HG03159 (cell line): Measurements from ENCODE around the gene DUSP16.

Experiments used
- ATAC-seq: cut with Tn5 transposase; IDR thresholded peaks from one replicate; pipeline ENCODE4 v1.9.1; 2021; ENCODE audit warnings: mild to moderate bottlenecking, moderate library complexity; ENCODE audit not compliant: unreplicated experiment

DUSP16 gene

DNA sequence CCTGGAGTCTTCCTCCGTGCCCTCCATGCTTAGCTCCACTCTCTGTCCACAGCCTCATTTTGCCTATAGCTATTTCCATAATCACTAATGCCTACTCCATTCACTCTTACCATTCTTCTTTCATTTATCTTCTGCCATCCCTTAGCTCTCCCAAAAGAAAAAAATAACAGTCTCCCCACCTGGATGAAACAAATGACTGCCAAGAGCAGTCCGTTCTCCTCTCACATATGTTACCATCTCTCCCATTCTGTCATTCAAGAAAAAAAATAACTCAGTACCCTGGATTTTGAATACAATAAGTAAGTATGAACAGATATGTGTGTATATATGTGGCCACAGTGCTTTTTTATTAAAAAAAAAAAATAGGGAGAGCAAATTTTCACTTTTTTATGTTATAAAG, 13.2 kb downstream of the DUSP16 start:
- no peak for ATAC-seq

GRCh38 chr12:12548713-12549112, 13.9 kb downstream of the DUSP16 start:
- ATAC-seq, result no peak

DNA sequence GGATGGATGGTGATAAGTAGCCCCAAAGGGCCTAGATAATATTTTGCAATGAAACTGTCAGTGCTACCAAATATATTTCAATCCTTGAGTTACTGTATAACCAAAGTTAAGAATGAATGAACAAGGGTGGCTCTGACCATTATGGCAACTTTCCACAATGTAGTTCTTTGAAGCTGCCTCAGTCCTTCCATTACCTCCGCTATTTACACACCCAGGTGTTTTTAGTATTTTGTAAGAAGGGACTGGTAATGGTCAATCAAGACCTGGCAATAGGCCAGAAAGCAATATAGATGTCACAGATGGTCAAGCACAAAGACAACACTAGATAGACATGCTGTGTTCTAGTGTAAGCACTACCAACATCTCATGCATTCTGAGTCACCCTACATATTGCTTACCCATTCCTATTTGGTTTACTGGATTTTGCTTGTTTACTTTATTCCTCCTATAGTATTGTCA, 16.3 kb downstream of the DUSP16 start:
- no peak for ATAC-seq

GRCh38 chr12:12543959-12544358, 18.7 kb downstream of the DUSP16 start:
- ATAC-seq, result no peak

DNA sequence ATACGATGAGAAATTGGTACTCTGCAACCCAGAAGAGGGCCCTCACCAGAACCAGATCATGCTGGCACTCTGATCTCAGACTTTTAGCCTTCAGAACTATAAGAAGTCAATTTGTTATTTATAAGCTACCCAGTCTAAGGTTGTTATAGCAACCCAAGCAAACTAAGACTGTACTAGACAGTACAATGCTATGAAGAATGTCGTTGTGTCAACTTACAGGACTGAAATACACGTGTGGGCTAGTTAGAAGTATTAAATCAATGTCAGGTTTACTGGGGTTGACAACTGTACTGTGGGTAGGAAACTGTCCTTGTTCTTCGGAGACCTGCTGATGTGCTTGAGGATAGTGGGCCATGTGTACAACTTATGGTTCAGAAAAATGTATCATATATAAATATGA, 19.7 kb downstream of the DUSP16 start:
- no peak for ATAC-seq

DNA sequence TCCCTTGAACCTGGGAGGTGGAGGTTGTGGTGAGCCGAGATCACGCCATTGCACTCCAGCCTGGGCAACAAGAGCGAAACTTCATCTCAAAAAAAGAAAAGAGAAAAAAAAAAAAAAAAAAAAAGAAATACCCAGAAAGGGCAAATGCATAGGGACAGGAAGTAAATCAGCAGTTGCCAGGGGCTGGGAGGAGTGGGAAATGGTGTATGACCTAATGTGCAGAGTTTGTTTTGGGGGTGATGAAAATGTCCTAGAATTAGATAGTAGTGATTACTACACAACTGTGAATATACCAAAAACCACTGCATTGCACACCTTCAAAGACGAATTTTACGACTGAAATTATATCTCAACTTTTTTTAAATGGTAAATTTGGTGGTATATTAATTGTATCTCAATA, 20.4 kb downstream of the DUSP16 start:
- ATAC-seq, result no peak

GRCh38 chr12:12541782-12542181, 20.9 kb downstream of the DUSP16 start:
- no peak for ATAC-seq

- no peak for ATAC-seq
Observed at GRCh38 chr12:12540261-12541013, 22.2 kb downstream of the DUSP16 start.

DNA sequence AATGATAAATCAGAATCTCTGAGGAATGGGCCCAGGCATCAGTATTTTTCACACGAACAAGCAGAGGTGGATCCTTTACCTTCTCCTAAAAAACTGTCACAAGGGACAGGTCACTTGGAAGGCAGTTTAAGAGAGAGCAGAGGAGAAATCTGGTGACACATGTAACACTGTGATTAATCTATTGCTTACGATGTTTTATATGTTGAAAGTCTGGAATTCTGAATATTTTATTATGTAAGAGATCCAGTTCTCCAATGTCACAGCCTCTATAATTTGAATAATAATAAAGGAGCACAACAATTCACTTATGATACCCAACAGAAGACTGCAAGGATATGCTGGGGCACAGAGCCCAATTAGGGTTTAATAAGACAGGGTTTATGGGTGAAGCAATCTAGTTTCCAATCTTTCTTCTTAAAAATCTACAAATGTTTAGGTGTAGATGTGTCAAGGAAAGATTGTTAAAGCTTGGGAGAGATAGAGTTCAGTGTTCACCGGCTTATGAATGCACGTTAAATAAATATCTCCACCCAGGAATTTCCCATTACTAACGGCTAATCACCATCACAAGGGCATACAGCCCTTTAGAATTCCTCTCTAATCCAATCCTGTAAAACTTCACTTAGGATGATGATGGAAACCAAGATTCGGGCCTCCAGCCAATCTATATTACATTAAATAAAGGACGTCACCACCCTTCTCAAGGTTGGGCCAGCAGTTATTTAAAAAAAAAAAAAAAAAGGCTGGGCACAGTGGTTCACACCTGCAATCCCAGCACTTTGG, 23.4 kb downstream of the DUSP16 start:
- ATAC-seq, result no peak

DNA sequence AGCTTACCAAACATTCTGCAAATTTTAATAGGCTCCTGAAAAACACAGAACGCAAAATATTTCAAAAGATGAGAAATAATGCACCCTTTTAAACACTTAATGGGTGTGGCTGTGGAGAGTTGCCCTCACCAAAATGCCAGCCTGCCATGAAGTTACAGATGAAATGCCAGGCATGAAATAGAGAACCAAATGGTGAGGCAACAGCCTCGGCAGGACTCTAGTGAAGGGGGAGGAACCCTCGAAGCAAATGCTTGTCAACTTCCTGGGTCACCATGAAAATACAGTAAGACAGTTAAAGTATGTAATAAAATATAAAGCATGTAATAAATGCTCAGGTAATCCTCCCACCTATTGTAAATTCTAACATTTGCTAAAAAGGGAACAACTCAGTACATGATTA, 24.1 kb downstream of the DUSP16 start:
- ATAC-seq, result no peak

- ATAC-seq, result no peak
Observed at GRCh38 chr12:12537421-12537820, 25.2 kb downstream of the DUSP16 start.

- ATAC-seq, result no peak
Observed at GRCh38 chr12:12534975-12535374, 27.7 kb downstream of the DUSP16 start.

- ATAC-seq, result no peak
Observed at GRCh38 chr12:12534166-12534866, 28.3 kb downstream of the DUSP16 start.

DNA sequence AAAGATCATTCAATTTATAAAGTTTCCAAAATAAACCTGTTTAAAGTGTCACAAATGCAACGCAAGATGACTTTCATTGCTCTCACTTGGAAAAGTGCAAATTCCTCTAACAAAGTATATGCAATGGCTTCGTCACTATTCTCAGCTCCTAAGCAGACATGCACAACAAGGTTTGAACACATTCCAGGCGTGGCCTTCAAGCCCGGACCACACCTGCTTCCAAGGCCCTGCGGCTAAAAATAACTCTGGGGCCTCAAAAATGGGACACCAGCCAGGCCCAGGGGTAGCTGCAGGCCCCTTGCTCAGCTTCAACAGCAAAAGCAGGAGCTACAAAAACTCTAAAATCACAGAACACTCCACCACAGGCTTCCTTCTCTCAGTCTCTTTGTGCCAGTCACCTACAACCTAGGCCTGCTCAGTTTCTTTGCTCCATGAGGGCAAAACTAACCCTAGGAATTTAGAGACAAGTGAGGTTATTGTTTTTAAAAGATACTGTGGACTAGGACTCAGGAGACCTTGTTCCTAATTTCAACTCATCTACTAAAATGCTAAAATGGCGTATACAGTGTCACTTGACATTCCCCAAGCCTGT, 29.3 kb downstream of the DUSP16 start:
- no peak for ATAC-seq

GRCh38 chr12:12531194-12531593, 31.5 kb downstream of the DUSP16 start:
- ATAC-seq, result no peak

DNA sequence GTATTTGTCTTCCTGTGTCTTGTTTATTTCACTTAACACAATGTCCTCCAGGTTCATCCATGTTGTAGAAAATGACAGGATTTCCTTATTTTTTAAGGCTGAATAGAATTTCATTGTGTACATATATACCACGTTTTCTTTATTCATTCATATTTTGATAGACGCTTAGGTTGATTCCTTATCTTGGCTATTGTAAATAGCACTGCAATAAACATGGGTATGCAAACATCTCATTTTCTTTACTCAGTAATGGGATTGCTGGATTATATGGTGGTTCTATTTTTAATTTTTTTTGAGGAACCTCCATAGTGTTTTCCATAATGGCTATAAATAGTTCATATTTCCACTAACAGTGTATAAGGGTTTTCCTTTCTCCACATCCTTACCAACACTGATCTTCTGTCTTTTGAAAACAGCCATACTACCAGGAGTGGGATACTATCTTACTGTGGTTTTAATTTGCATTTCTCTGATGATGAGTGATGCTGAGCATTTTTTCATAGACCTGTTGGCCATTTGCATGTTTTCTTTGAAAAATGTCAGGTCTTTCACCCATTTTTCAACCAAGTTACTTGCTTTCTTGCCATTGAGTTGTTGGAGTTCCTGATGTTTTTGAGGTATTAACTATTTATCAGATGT, 32.8 kb downstream of the DUSP16 start:
- ATAC-seq, result no peak

DNA sequence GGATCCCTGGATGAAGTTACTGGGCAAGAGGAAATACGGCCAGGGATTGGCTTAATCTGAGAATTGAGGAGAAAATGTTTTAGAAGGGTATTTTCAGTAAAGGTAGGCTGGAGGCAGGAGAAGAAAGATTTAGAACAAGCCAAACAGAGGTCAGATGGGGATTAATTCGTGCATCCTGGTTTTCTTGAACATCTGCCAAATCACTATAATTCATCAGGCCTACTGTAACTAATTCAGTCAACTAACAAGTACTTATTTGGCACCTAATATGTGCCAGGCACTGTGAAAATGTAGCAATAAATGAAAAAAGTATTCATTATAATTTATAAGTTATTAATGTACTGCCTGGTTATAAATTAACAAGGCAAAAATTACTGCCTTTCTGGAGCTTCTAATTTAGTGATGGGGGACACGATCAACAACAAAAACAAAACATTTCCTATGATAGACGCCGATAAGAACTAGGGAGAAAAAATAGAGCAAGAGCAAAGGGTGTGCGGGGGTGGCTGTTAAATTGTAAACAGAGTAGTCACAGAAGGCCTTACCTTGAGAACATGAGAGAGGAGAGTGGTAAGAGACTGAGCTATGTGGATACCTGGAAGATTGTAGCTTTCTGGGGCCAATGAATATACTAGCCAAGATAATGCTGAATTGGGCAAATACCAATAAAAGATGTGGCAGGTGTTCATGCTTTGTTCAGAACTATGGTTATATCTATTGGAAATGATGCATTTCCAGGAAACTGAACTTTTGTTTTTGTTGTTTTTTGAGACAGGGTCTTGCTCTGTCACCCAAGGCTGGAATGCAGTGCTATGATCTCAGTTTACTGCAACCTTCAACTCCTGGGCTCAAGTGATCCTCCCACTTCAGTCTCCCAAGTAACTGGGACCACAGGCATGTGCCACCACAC, 34.0 kb downstream of the DUSP16 start:
- no peak for ATAC-seq

GRCh38 chr12:12527820-12528296, 34.8 kb downstream of the DUSP16 start:
- no peak for ATAC-seq

- no peak for ATAC-seq
Observed at GRCh38 chr12:12524128-12524527, 38.5 kb downstream of the DUSP16 start.

- ATAC-seq, result no peak
Observed at GRCh38 chr12:12523229-12523628, 39.4 kb downstream of the DUSP16 start.
